Measurements from ENCODE around the gene CRCP. TPM values are rescaled to one million over a fixed set of nuclear protein-coding genes. Genes with fewer than 3 reads are reported as not detected.

CRCP gene
- total RNA-seq, 2 donors from 2014 or later: 37.9 to 48.1 TPM

DNA sequence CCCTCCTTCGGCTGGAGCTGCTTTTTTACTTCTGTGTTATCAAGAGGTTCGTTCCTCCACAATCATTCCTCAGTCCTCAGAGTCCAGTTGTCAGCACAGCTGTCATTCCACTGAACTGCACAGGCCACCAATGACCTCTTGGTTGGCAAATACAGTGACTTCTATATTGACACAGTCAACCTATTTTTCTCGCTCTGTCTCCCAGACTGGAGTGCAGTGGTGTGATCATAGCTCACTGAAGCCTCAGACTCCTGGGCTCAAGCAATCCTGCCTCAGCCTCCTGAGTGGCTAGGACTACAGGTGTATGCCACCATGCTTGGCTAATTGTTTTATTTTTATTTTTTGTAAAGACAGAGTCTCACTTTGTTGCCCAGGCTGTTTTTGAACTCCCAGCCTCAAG, 27.7 kb downstream of the CRCP start:
- WGBS: 89% methylated on average over 3 of the region's 3 CpGs
- peaks cover 2% of the 10 kb centered on the region for H3K4me1 ChIP-seq (replicated peaks)
- intact Hi-C loops (cut with DNase I): loop anchor here (10.0 kb wide), 1 partner anchor 352 kb away; no protein-coding TSS in a partner anchor

GRCh38 chr7:66142996-66143395, 28.3 kb downstream of the CRCP start:
- Histone ChIP-seq H3K27ac (peak overlapping the region in 1 of 2 donors; percentile 44), H3K36me3 (no peaks in the 10 kb centered on the region), H3K27me3 (replicated peaks; ENCODE audit: insufficient read depth) (no peaks in the 10 kb centered on the region), H3K4me3 (no peak overlapping the region), H3K4me1 (replicated peaks) (peaks cover 2% of the 10 kb centered on the region), H3K9me3 (no peaks in the 10 kb centered on the region)
- 28% methylated on average over 5 of the region's 5 CpGs for WGBS
- DNase-seq (ENCODE audit: low spot score): peak; percentile 46
- intact Hi-C loops (cut with DNase I): loop anchor here (10.0 kb wide), 1 partner anchor 352 kb away; no protein-coding TSS in a partner anchor
- TF ChIP-seq, protein P1, sequence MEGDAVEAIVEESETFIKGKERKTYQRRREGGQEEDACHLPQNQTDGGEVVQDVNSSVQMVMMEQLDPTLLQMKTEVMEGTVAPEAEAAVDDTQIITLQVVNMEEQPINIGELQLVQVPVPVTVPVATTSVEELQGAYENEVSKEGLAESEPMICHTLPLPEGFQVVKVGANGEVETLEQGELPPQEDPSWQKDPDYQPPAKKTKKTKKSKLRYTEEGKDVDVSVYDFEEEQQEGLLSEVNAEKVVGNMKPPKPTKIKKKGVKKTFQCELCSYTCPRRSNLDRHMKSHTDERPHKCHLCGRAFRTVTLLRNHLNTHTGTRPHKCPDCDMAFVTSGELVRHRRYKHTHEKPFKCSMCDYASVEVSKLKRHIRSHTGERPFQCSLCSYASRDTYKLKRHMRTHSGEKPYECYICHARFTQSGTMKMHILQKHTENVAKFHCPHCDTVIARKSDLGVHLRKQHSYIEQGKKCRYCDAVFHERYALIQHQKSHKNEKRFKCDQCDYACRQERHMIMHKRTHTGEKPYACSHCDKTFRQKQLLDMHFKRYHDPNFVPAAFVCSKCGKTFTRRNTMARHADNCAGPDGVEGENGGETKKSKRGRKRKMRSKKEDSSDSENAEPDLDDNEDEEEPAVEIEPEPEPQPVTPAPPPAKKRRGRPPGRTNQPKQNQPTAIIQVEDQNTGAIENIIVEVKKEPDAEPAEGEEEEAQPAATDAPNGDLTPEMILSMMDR (IDR thresholded peaks at IDR 0.05): peak in 1 of 4 experiments; percentile 11
- TF ChIP-seq POLR2AphosphoS5 (IDR thresholded peaks at IDR 0.05) (peak; percentile 49), POLR2A (IDR thresholded peaks at IDR 0.05) (no peak)

More for the DNA sequence above, 27.7 kb downstream of the CRCP start:
- H3K4me3 ChIP-seq: no peak overlapping the region
- no peak overlapping the region for H3K27ac ChIP-seq
- no peaks in the 10 kb centered on the region for H3K9me3 ChIP-seq
- TF ChIP-seq, protein P1 (IDR thresholded peaks at IDR 0.05): no peak
- TF ChIP-seq POLR2A (IDR thresholded peaks at IDR 0.05) (no peak), POLR2AphosphoS5 (IDR thresholded peaks at IDR 0.05) (no peak)
- no peaks in the 10 kb centered on the region for H3K27me3 ChIP-seq (replicated peaks; ENCODE audit: insufficient read depth)
- DNase-seq (ENCODE audit: low spot score): no peak
- H3K36me3 ChIP-seq: no peaks in the 10 kb centered on the region

- no peak overlapping the region for H3K4me3 ChIP-seq
- H3K27ac ChIP-seq: no peak overlapping the region
- H3K4me1 ChIP-seq (replicated peaks): peaks cover 2% of the 10 kb centered on the region
- no peaks in the 10 kb centered on the region for H3K36me3 ChIP-seq
- TF ChIP-seq POLR2AphosphoS5 (IDR thresholded peaks at IDR 0.05): no peak
- TF ChIP-seq POLR2A (IDR thresholded peaks at IDR 0.05): no peak
- TF ChIP-seq, protein P1 (IDR thresholded peaks at IDR 0.05): no peak
- no peak for DNase-seq (ENCODE audit: low spot score)
- intact Hi-C loops (cut with DNase I): loop anchor here (10.0 kb wide), 1 partner anchor 351 kb away; no protein-coding TSS in a partner anchor
- H3K27me3 ChIP-seq (replicated peaks; ENCODE audit: insufficient read depth): no peaks in the 10 kb centered on the region
- 74% methylated on average over 2 of the region's 2 CpGs for WGBS
- no peaks in the 10 kb centered on the region for H3K9me3 ChIP-seq
These were observed 29.3 kb downstream of the CRCP start for GRCh38 chr7:66143876-66144332.

DNA sequence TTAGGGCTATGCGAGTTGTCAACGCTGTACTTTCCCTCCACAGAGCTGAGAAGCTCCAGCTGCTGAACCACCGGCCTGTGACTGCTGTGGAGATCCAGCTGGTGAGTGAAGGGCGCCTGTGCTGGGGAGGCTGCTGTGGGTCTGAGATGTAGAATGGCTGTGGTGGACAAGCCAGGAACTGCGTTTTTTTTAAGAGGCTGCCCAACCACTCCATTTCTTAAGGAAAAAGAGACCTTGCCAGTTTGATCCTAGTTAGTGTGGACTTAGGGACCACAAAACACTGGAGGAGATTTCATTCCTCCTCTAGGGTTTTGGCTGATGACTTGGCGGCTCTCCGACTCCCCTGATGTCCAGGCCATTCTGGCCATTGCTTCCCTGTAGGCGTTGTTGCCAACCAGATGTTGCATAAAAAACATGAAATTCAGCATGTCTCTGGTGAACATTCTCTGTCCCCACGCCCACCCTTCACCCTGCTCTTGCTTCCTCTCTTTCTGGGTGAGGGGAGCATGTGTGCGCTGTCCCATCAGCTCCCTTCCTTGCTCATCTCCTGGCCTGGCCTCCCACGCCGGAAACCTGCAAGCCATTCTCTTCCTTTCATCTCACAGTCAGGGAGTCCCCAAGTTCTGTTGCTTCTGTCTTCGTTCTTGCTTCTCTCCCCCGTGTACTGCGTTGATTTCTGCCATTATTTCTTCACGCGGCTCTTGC, 30.9 kb downstream of the CRCP start:
- TF ChIP-seq, protein P1 (IDR thresholded peaks at IDR 0.05): no peak
- TF ChIP-seq POLR2A (IDR thresholded peaks at IDR 0.05) (no peak), POLR2AphosphoS5 (IDR thresholded peaks at IDR 0.05) (no peak)
- no peaks in the 10 kb centered on the region for H3K27me3 ChIP-seq (replicated peaks; ENCODE audit: insufficient read depth)
- no peak overlapping the region for H3K4me3 ChIP-seq
- DNase-seq (ENCODE audit: low spot score): no peak
- H3K27ac ChIP-seq: peak overlapping the region in 1 of 2 donors; percentile 4
- no peaks in the 10 kb centered on the region for H3K9me3 ChIP-seq
- 72% methylated on average over 17 of the region's 17 CpGs for WGBS
- intact Hi-C loops (cut with DNase I): loop anchor here (10.0 kb wide), 1 partner anchor 349 kb away; no protein-coding TSS in a partner anchor
- H3K4me1 ChIP-seq (replicated peaks): peaks cover 2% of the 10 kb centered on the region
- no peaks in the 10 kb centered on the region for H3K36me3 ChIP-seq
